Gastrocnemius medialis (tissue), 4 donors: ENCODE measurements around the gene BCL2L1. TPM values are rescaled to one million over a fixed set of nuclear protein-coding genes. Genes with fewer than 3 reads are reported as not detected.
"Not testable (repeated sequence)": the region's sequence is repeated elsewhere in the genome, so short reads cannot be mapped to it uniquely, and the experiment has no call there.

Source experiments
- ATAC-seq, 2 donors: fragments of 150-250 bp; one replicate each; pipeline ENCODE4 v1.9.1; 2016
- DNase-seq, 2 donors: peaks; one replicate each; pipeline ENCODE4 v3.0.0-alpha.2; 2019
- H3K27ac ChIP-seq, 4 donors: fragments of 200-600 bp; sonication (generic); 1 replicate in 1 of 4; 2 replicates in 3 of 4; pipeline ENCODE4 v1.5.1; 2016 to 2018; ENCODE audit warnings: mild to moderate bottlenecking in 2 of 4, moderate library complexity in 1 of 4
- H3K27me3 ChIP-seq, 3 donors: fragments of 200-600 bp; sonication (generic) in 2 of 3; 1 replicate in 1 of 3; 2 replicates in 2 of 3; pipeline versions ENCODE4 v1.5.1 to v1.6.0; 2016 to 2019; ENCODE audit warnings: mild to moderate bottlenecking in 1 of 3, moderate library complexity in 1 of 3
- H3K36me3 ChIP-seq, 2 donors: fragments of 200-600 bp; sonication (generic) in 1 of 2; one replicate each; pipeline ENCODE4 v1.5.1; 2017 to 2018
- H3K4me1 ChIP-seq, 2 donors: fragments of 200-600 bp; sonication (generic) in 1 of 2; one replicate each; pipeline ENCODE4 v1.5.1; 2016 to 2017; ENCODE audit warnings: mild to moderate bottlenecking in 2 of 2
- H3K4me3 ChIP-seq, 4 donors: fragments of 200-600 bp; sonication (generic) in 3 of 4; 1 replicate in 1 of 4; 2 replicates in 3 of 4; pipeline ENCODE4 v1.5.1; 2016 to 2019; ENCODE audit warnings: mild to moderate bottlenecking in 2 of 4
- H3K9me3 ChIP-seq, 3 donors: fragments of 200-600 bp; sonication (generic) in 2 of 3; 1 replicate in 1 of 3; 2 replicates in 2 of 3; pipeline ENCODE4 v1.5.1; 2016 to 2019
- POLR2A ChIP-seq, 2 donors: fragments of 450-650 bp; IDR thresholded peaks; one replicate each; pipeline ENCODE4 v1.6.1; 2017; ENCODE audit warnings: antibody characterized with exemption in 2 of 2, mild to moderate bottlenecking in 2 of 2, moderate library complexity in 2 of 2
- in situ Hi-C, 4 donors: fragments of 200-750 bp; cut with MboI; loops; one replicate each; pipeline versions ENCODE4 v1.15.0 to v1.8.0; 2017; ENCODE audit warnings: low sequenced_read_pairs in 4 of 4
- intact Hi-C: fragments of 100-400 bp; cut with DNase I; formaldehyde crosslinking; loops from one replicate; pipeline ENCODE4 v1.15.1; 2023; ENCODE audit warnings: low total_unique reads
- total RNA-seq, 4 donors: library from RNA; depleted of rRNA; stranded (reverse); fragments of >200 nt; gene quantifications; one replicate each; pipeline versions ENCODE4 v1.1.0 to v1.2.3, GENCODE V29; 2016
- TF ChIP-seq, protein P1 (sequence below), 5 experiments: fragments of 450-650 bp in 3 of 5; fragments of 200-600 bp in 2 of 5; sonication (generic) in 2 of 5; IDR thresholded peaks in 4 of 5; conservative IDR thresholded peaks in 1 of 5; 1 replicate in 4 of 5; 2 replicates in 1 of 5; pipeline ENCODE4 v1.5.1; 2016 to 2019; ENCODE audit warnings: antibody characterized with exemption in 5 of 5, mild to moderate bottlenecking in 3 of 5, moderate library complexity in 3 of 5

BCL2L1 gene
- total RNA-seq, 4 donors from 2014 or later = 41.5 to 87.8 (median 55.3) TPM

DNA sequence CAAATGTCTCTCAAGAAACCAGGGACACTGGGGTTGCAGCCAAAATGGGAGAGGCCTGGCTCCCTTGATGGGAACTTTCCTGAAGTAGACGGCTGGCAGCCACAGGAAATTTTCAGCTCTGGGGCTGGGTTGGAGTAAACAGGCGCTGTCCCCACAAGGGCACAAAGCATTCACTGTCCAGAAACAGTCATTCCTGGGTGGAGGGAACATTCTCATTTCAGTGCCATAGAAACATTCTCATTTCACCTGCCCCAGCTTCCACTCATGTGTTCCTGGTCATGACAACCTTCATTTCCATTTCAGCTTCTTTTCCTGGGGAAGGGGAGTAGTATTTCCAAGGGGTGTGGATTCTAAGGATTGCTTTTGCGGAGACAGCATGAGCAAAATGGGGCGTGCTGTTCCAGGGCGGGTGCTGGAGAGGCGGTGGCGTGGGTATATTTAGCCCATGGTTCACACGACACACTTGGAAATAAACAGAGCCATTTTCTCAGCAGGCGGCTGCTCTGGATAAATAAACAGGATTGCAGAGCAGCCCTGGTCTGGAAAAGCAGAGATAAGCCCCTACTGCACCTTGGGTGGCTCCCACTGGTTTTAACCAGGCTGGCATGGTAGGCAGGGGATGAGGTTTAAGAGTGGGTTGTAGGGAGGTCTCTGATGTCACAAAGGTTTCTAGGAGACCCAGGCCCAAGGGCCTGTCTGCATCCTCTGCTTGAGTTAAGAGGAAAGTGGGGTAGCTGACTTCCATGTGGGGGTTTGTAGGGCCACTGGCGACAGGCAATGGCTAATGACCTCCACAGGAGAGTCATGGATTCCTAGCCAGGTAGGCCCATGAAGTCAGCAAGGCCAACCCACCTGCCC is 52.1 kb downstream of the BCL2L1 start:
- in situ Hi-C loops (loop anchor here in 1 of 4 donors (25.0 kb wide), 1 partner anchor 142 kb away; the partner anchor contains the start of gene MYLK2), intact Hi-C loops (loop anchor here (2.0 to 5.0 kb wide), 4 partner anchors 28 to 147 kb away; partner anchors contain the start of genes BCL2L1 and MYLK2)
- H3K9me3 ChIP-seq = no peaks in the 10 kb centered on the region
- peak overlapping the region in 3 of 4 donors; percentile 16 to 32 (median 18) for H3K4me3 ChIP-seq
- peak overlapping the region; percentile 82 to 98 (median 92) for H3K27ac ChIP-seq
- H3K4me1 ChIP-seq = peaks cover 95 to 98% of the 10 kb centered on the region in 2 donors
- peak; percentile 28 to 64 for TF ChIP-seq POLR2A (IDR thresholded peaks at IDR 0.05)
- TF ChIP-seq, protein P1, sequence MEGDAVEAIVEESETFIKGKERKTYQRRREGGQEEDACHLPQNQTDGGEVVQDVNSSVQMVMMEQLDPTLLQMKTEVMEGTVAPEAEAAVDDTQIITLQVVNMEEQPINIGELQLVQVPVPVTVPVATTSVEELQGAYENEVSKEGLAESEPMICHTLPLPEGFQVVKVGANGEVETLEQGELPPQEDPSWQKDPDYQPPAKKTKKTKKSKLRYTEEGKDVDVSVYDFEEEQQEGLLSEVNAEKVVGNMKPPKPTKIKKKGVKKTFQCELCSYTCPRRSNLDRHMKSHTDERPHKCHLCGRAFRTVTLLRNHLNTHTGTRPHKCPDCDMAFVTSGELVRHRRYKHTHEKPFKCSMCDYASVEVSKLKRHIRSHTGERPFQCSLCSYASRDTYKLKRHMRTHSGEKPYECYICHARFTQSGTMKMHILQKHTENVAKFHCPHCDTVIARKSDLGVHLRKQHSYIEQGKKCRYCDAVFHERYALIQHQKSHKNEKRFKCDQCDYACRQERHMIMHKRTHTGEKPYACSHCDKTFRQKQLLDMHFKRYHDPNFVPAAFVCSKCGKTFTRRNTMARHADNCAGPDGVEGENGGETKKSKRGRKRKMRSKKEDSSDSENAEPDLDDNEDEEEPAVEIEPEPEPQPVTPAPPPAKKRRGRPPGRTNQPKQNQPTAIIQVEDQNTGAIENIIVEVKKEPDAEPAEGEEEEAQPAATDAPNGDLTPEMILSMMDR (IDR thresholded peaks at IDR 0.05 in 4 of 5, conservative IDR thresholded peaks at IDR 0.05 in 1 of 5) = no peak
- H3K36me3 ChIP-seq = peaks cover 0 to 6% of the 10 kb centered on the region in 2 donors
- no peaks in the 10 kb centered on the region for H3K27me3 ChIP-seq
- ATAC-seq (peak; percentile 82 to 86), DNase-seq (peak; percentile 90 to 91)

DNA sequence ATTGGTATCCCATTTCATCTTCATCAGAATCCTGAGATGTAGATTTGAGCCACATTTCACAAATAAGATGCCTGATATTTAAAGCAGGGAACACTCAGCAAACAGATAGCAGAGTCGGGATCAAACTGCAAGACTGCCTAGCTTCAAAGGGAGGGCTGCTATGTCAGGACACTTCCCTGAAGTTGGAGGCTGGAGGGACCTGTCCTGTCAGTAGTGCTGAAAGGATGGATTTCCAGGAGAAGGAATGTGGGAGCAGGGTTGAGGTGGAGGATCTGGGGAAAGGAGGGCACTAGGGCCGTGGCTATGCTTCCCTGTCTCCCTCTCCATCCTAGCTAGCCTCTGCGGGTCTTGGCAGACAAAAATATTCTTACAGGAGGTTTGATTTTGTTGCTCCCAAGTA is 52.8 kb downstream of the BCL2L1 start:
- TF ChIP-seq, protein P1 (IDR thresholded peaks at IDR 0.05 in 4 of 5, conservative IDR thresholded peaks at IDR 0.05 in 1 of 5) = no peak
- no peak for TF ChIP-seq POLR2A (IDR thresholded peaks at IDR 0.05)
- peak overlapping the region; percentile 82 to 98 (median 92) for H3K27ac ChIP-seq
- in situ Hi-C loops (loop anchor here in 1 of 4 donors (25.0 kb wide), 1 partner anchor 142 kb away; the partner anchor contains the start of gene MYLK2), intact Hi-C loops (loop anchor here (2.0 to 5.0 kb wide), 4 partner anchors 29 to 147 kb away; partner anchors contain the start of genes BCL2L1 and MYLK2)
- DNase-seq = no peak
- peaks cover 93 to 98% of the 10 kb centered on the region in 2 donors for H3K4me1 ChIP-seq
- H3K27me3 ChIP-seq = no peaks in the 10 kb centered on the region
- peak overlapping the region in 3 of 4 donors; percentile 16 to 32 (median 18) for H3K4me3 ChIP-seq
- H3K9me3 ChIP-seq = no peaks in the 10 kb centered on the region
- peak; percentile 3 to 14 for ATAC-seq
- H3K36me3 ChIP-seq = peaks cover 0 to 13% of the 10 kb centered on the region in 2 donors

DNA sequence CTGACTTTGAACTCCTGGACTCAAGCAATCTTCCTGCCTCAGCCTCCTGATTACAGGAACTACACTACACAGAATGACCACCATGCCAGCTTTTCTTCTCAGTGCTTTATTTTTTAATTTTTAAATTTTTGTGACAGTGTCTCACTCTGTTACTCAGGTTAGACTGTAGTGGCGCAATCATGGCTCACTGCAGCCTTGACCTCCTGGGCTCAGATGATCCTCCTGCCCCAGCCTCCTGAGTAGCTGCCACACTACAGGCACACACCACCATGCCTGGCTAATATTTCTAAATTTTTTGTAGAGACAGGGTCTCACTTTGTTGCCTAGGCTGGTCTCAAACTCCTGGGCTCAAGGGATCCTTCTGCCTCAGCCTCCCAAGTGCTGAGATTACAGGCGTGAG is 53.7 kb downstream of the BCL2L1 start:
- H3K27me3 ChIP-seq, ATAC-seq, intact Hi-C loops, DNase-seq, H3K9me3 ChIP-seq, H3K4me3 ChIP-seq: not testable (repeated sequence)
- Histone ChIP-seq H3K27ac (peak overlapping the region; percentile 82 to 98 (median 92)), H3K4me1 (peaks cover 93 to 97% of the 10 kb centered on the region in 2 donors), H3K36me3 (peaks cover 0 to 16% of the 10 kb centered on the region in 2 donors)
- in situ Hi-C loops = loop anchor here in 1 of 4 donors (25.0 kb wide), 1 partner anchor 143 kb away; the partner anchor contains the start of gene MYLK2

DNA sequence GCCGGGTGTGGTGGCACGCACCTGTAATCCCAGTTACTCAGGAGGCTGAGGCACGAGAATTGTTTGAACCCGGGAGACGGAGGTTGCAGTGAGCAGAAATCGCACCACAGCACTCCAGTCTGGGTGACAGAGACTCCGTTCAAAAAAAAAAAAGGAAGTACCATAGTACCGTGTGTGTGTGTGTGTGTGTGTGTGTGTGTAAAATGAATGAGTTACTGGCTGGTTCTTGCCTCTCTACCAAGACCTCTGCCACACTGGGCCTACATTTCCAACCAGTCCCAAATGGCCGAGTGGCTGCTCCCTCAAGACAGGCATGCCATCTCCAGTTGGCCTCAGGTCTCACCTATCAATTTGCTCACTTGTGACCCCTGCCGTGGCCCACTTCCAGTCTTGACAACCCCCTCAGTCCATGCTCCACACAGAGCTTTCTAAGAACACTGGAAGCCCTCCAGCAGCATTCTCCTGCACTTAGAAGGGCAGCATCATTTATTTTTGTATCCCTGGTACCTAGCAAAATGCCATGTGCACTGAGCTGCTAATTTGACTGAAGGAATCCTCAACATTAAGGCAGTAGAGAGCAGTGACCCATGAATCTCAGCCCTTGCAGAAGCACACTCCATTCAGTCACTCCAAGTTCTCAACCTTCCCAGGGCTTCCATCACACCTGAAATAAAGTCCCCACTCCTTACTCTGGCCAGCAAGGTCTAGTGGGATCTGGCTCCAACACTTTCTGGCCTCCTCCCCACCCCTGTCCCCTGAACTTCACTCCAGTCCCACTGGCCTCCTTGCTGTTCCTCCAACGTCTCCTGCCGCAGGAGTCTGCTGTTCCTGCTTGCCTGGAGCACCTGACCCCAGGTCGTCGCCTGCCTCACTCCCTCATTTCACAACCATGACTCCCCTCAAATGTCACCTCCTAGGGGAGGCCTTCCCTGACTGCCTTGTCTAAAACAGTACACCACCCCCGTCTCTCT is 55.1 kb downstream of the BCL2L1 start:
- TF ChIP-seq, protein P1 (IDR thresholded peaks at IDR 0.05 in 4 of 5, conservative IDR thresholded peaks at IDR 0.05 in 1 of 5) = no peak
- TF ChIP-seq POLR2A (IDR thresholded peaks at IDR 0.05) = no peak
- Histone ChIP-seq H3K36me3 (peaks cover 0 to 16% of the 10 kb centered on the region in 2 donors), H3K9me3 (no peaks in the 10 kb centered on the region), H3K27me3 (no peaks in the 10 kb centered on the region), H3K27ac (peak overlapping the region; percentile 82 to 98 (median 92)), H3K4me3 (no peak overlapping the region), H3K4me1 (peaks cover 85 to 86% of the 10 kb centered on the region in 2 donors)
- ATAC-seq (no peak), DNase-seq (no peak)
- intact Hi-C loops (no loop called here), in situ Hi-C loops (loop anchor here in 1 of 4 donors (25.0 kb wide), 1 partner anchor 145 kb away; the partner anchor contains the start of gene MYLK2)
